Subcutaneous adipose tissue (tissue), 4 donors: ENCODE results near the gene CERS1. TPM values are rescaled to one million over a fixed set of nuclear protein-coding genes. Genes with fewer than 3 reads are reported as not detected.

ENCODE experiments used
- CTCF ChIP-seq: fragments of 450-650 bp; IDR thresholded peaks from one replicate; pipeline ENCODE4 v1.5.1; 2016; ENCODE audit warnings: low read depth, mild to moderate bottlenecking, control low read depth, antibody characterized with exemption, moderate library complexity
- total RNA-seq, 4 donors: library from RNA; depleted of rRNA; stranded (reverse); fragments of >200 nt; gene quantifications; one replicate each; pipeline ENCODE4 v1.1.0, GENCODE V29; 2016

The CERS1 gene
- total RNA-seq, 4 donors from 2014 or later: not detected

GRCh38 chr19:18865973-18866799, 29.8 kb downstream of the CERS1 start:
- no peak for TF ChIP-seq CTCF

- TF ChIP-seq CTCF: no peak
Measured at GRCh38 chr19:18865106-18865972, 30.6 kb downstream of the CERS1 start.

- no peak for TF ChIP-seq CTCF
Measured at GRCh38 chr19:18863843-18864362, 32.1 kb downstream of the CERS1 start.

- TF ChIP-seq CTCF: no peak
Measured at GRCh38 chr19:18862976-18863842, 32.7 kb downstream of the CERS1 start.

- TF ChIP-seq CTCF: no peak
Measured at GRCh38 chr19:18861917-18862316, 34.0 kb downstream of the CERS1 start.

GRCh38 chr19:18861235-18861634, 34.7 kb downstream of the CERS1 start:
- no peak for TF ChIP-seq CTCF
